ENCODE results near the gene MAD2L2. TPM values are rescaled to one million over a fixed set of nuclear protein-coding genes. Genes with fewer than 3 reads are reported as not detected.

The MAD2L2 gene
- total and polyA plus RNA-seq, 2 experiments from 2014 or later: 92.7 to 115 TPM

DNA sequence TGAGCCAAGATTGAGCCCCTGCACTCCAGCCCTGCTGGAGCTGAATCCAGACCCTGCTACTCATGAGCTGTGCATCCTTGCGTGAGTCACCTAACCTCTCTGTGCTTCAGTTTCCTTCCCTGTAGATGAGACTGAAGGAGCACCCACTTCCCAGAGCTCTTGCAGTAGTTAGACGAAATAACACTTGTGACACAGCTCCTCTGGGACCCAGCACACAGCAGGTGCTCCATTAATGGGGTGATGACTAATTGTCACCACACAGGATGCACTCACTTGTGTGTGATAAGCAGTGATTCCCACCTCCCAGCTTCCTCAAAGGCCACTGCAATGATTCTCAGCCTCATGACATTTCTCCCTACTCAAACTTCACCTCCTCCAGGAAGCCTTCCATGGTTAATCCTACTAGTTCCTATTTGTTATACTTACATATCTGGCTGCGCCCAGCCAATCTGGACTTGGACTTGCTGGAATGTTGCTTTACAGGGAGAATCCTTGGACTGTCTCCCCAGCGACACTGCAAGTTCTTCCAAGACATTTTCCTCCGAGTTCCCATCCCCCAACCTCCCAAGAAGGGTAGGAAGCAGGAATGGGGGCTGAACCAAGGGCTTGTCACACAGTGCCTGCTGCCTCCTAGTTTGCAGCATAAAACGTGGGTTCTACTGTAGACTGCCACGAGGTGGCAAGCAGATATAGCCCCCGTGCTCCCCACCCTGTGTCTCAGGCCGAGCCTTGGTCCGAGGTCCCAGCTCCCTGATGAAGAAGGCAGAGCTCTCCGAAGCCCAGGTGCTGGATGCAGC lies 27.8 kb upstream of the MAD2L2 start:
- no peak for TF ChIP-seq CTCF (IDR thresholded peaks at IDR 0.05; ENCODE audit: low read depth, low read length)
- DNase-seq (ENCODE audit: low read depth in 1 of 2, low spot score in 1 of 2): no peak
- Histone ChIP-seq H3K36me3 (no peaks in the 10 kb centered on the region), H3K27me3 (no peaks in the 10 kb centered on the region), H3K27ac (peak overlapping the region; percentile 68), H3K4me1 (ENCODE audit: low read depth) (peaks cover 11% of the 10 kb centered on the region), H3K4me3 (no peak overlapping the region), H3K9me3 (ENCODE audit: low read depth) (no peaks in the 10 kb centered on the region)

DNA sequence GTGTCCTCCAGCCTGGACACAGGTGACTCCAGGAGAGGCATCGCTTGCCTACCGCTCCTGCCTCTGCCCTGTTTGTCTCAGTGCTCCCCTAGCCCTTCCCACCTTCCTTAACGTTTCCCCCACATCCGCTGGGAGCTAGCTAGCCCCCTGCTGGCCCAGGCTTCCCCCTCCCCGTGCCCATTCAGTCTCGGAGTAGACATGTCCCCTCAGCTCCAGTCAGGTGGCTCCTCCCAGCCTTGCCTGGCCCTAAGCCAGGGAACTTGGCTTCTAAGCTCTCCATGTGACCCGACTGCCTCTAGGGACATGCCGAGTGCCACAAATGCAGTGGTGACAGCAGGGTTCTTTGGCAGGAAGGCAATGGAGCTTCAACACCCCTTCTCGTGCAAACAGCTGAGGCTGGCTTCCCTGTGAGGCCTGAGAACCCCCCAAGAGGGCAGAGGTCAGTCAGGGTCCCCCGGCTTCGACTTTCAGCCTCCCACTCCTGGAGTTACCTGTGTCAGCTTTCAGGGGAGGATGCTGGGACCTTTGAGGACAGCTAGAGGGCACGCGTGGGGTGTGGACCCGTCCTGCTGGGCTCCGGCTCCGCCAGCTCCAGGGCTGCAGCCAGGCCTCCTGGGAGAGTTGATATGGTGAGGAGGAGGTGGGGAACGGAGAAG lies 26.8 kb upstream of the MAD2L2 start:
- Histone ChIP-seq H3K4me1 (ENCODE audit: low read depth) (peaks cover 11% of the 10 kb centered on the region), H3K27me3 (no peaks in the 10 kb centered on the region), H3K9me3 (ENCODE audit: low read depth) (no peaks in the 10 kb centered on the region), H3K36me3 (no peaks in the 10 kb centered on the region), H3K27ac (peak overlapping the region; percentile 68), H3K4me3 (no peak overlapping the region)
- DNase-seq (ENCODE audit: low read depth in 1 of 2, low spot score in 1 of 2): peak in 1 of 2 donors; percentile 89
- TF ChIP-seq CTCF (IDR thresholded peaks at IDR 0.05; ENCODE audit: low read depth, low read length): no peak

- Histone ChIP-seq H3K9me3 (ENCODE audit: low read depth) (no peaks in the 10 kb centered on the region), H3K27me3 (no peaks in the 10 kb centered on the region), H3K4me1 (ENCODE audit: low read depth) (peaks cover 11% of the 10 kb centered on the region), H3K27ac (no peak overlapping the region), H3K4me3 (no peak overlapping the region), H3K36me3 (no peaks in the 10 kb centered on the region)
- no peak for DNase-seq (ENCODE audit: low read depth in 1 of 2, low spot score in 1 of 2)
- TF ChIP-seq CTCF (IDR thresholded peaks at IDR 0.05; ENCODE audit: low read depth, low read length): no peak
Measured at GRCh38 chr1:11706292-11706691, 25.3 kb upstream of the MAD2L2 start.

DNA sequence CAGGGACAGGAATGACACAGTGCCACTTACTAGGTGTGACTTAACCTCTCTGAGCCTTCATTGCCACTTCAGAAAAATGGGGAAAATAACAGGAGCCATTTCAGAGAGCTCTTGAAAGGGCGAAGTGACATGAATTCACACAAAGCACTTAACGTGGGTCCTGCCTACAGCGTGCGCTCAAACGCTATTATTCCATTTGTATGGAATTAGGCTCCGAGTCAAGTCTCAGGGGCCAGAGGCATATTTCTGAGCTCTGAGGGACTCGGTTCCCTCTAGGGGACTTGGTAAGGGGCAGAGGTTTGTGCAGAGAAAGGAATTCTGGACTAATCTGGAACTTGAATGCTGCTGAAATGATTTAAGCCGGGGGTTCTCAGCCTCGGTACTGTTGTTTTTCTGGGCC lies 24.6 kb upstream of the MAD2L2 start:
- no peak for DNase-seq (ENCODE audit: low read depth in 1 of 2, low spot score in 1 of 2)
- Histone ChIP-seq H3K4me3 (no peak overlapping the region), H3K27ac (no peak overlapping the region), H3K4me1 (ENCODE audit: low read depth) (peaks cover 11% of the 10 kb centered on the region), H3K9me3 (ENCODE audit: low read depth) (no peaks in the 10 kb centered on the region), H3K27me3 (no peaks in the 10 kb centered on the region), H3K36me3 (no peaks in the 10 kb centered on the region)
- no peak for TF ChIP-seq CTCF (IDR thresholded peaks at IDR 0.05; ENCODE audit: low read depth, low read length)

GRCh38 chr1:11704691-11705475 lies 23.9 kb upstream of the MAD2L2 start:
- H3K36me3 ChIP-seq: no peaks in the 10 kb centered on the region
- H3K4me3 ChIP-seq: no peak overlapping the region
- peaks cover 11% of the 10 kb centered on the region for H3K4me1 ChIP-seq (ENCODE audit: low read depth)
- H3K27me3 ChIP-seq: no peaks in the 10 kb centered on the region
- no peak overlapping the region for H3K27ac ChIP-seq
- no peak for DNase-seq (ENCODE audit: low read depth in 1 of 2, low spot score in 1 of 2)
- no peak for TF ChIP-seq CTCF (IDR thresholded peaks at IDR 0.05; ENCODE audit: low read depth, low read length)
- H3K9me3 ChIP-seq (ENCODE audit: low read depth): no peaks in the 10 kb centered on the region

Measured in cardiac muscle cell (in vitro differentiated cells and primary cell).